HepG2 (cell line): ENCODE measurements around the gene MRNIP. TPM values are rescaled to one million over a fixed set of nuclear protein-coding genes. Genes with fewer than 3 reads are reported as not detected.

Source experiments
- ATAC-seq: fragments of 200-7000 bp; cut with Tn5 transposase; 3 replicates; pipeline ENCODE4 v1.9.1; 2020; ENCODE audit warnings: mild to moderate bottlenecking, moderate library complexity
- BruUV-seq: library from RNA; stranded (reverse); fragments of 400-500 nt; replicated peaks from 2 replicates; lab custom pipeline; 2021; lab: Mats Ljungman, UMichigan
- CTCF ChIA-PET: fragments of 300-600 bp; formaldehyde crosslinking; extraction: SDS; loops from one replicate; lab custom pipeline; 2021; ENCODE audit warnings: low total read pairs, inconsistent platforms, low intra/inter-chr PET ratio; lab: Yijun Ruan, JAX
- POLR2A ChIA-PET: fragments of 350-600 bp; sonication (Branson Sonifier 250); formaldehyde crosslinking; loops from one replicate; lab custom pipeline; 2020; ENCODE audit warnings: antibody characterized with exemption, inconsistent platforms; lab: Yijun Ruan, JAX
- DNase-seq: peaks from one replicate; pipeline ENCODE4 v3.0.0-alpha.2; 2015; ENCODE audit warnings: low spot score
- FAIRE-seq: peaks from 3 replicates; lab custom pipeline; 2011; peaks lifted over from hg19 to GRCh38; lab: Jason Lieb, UNC
- H2AFZ ChIP-seq: one replicate; pipeline ENCODE4 v1.6.1; 2011; ENCODE audit warnings: low read length, inconsistent platforms
- H3K27ac ChIP-seq: fragments of 300-600 bp; 3 replicates; pipeline ENCODE4 v1.8.0; 2011; ENCODE audit warnings: mixed run types, mild to moderate bottlenecking, mixed read lengths, low read length, inconsistent platforms; ENCODE audit not compliant: insufficient read depth; ENCODE audit errors: extremely low read length
- H3K27me3 ChIP-seq, 2 experiments: fragments of 200-600 bp in 1 of 2; 2 replicates in 1 of 2; 3 replicates in 1 of 2; pipeline versions ENCODE4 v1.6.0 to v1.8.0; 2011; ENCODE audit warnings: low read length in 2 of 2, mild to moderate bottlenecking in 2 of 2, moderate library complexity in 2 of 2, inconsistent platforms in 1 of 2; ENCODE audit not compliant: insufficient read depth in 2 of 2, control insufficient read depth in 1 of 2
- H3K36me3 ChIP-seq, 2 experiments: fragments of 200-600 bp in 1 of 2; replicated peaks in 1 of 2; 2 replicates in 1 of 2; 3 replicates in 1 of 2; pipeline versions ENCODE4 v1.5.1 to v1.8.0; 2011; ENCODE audit warnings: low read length in 2 of 2, inconsistent platforms in 1 of 2; ENCODE audit not compliant: insufficient read depth in 2 of 2, control insufficient read depth in 1 of 2
- H3K4me1 ChIP-seq: 2 replicates; pipeline ENCODE4 v1.5.1; 2012; ENCODE audit warnings: low read length, inconsistent platforms; ENCODE audit not compliant: insufficient read depth
- H3K4me2 ChIP-seq: 2 replicates; pipeline ENCODE4 v1.6.0; 2011; ENCODE audit warnings: low read depth, low read length, inconsistent platforms
- H3K4me3 ChIP-seq, 3 experiments: fragments of 200-600 bp in 1 of 3; sonication (generic), shearing (Covaris generic) in 1 of 3; replicated peaks in 1 of 3; 2 replicates each; pipeline ENCODE4 v1.5.1; 2011 to 2016; ENCODE audit warnings: low read length in 3 of 3, inconsistent platforms in 2 of 3, low read depth in 2 of 3, mild to moderate bottlenecking in 2 of 3, control low read depth in 1 of 3, mixed read lengths in 1 of 3; ENCODE audit not compliant: insufficient read depth in 1 of 3
- H3K79me2 ChIP-seq: one replicate; pipeline ENCODE4 v1.6.1; 2011; ENCODE audit warnings: low read length, inconsistent platforms; ENCODE audit not compliant: insufficient read depth
- H3K9ac ChIP-seq: 2 replicates; pipeline ENCODE4 v1.6.0; 2011; ENCODE audit warnings: mild to moderate bottlenecking, low read depth, low read length, inconsistent platforms; ENCODE audit not compliant: insufficient read depth
- H3K9me3 ChIP-seq: 2 replicates; pipeline ENCODE4 v1.5.1; 2012; ENCODE audit warnings: mild to moderate bottlenecking, low read length
- H4K20me1 ChIP-seq: 2 replicates; pipeline ENCODE4 v1.6.0; 2011; ENCODE audit warnings: inconsistent platforms, mild to moderate bottlenecking, low read length, moderate library complexity; ENCODE audit not compliant: insufficient read depth
- AGO2 ChIP-seq: fragments of 200-400 bp; formaldehyde crosslinking; optimal IDR thresholded peaks from 2 replicates; pipeline ENCODE3; 2017; ENCODE audit warnings: mild to moderate bottlenecking, low read depth, low read length, moderate library complexity
- ETV5 ChIP-seq: IDR thresholded peaks from 2 replicates; pipeline ENCODE4 v1.6.1; 2018; ENCODE audit warnings: missing biosample characterization, missing genetic modification reagents, inconsistent platforms, borderline replicate concordance
- PAWR ChIP-seq: sonication (generic); formaldehyde crosslinking; IDR thresholded peaks from 2 replicates; pipeline ENCODE4 v1.4.0; 2020; ENCODE audit warnings: missing genetic modification reagents, mild to moderate bottlenecking, borderline replicate concordance
- POLR2A ChIP-seq, 2 experiments: IDR thresholded peaks; 2 replicates each; pipeline ENCODE4 v1.6.1; 2011; ENCODE audit warnings: low read depth in 2 of 2, low read length in 2 of 2, mild to moderate bottlenecking in 1 of 2, moderate library complexity in 1 of 2; ENCODE audit not compliant: insufficient read depth in 1 of 2
- POLR2G ChIP-seq: fragments of 200-400 bp; formaldehyde crosslinking; IDR thresholded peaks from 2 replicates; pipeline ENCODE4 v1.6.1; 2018; ENCODE audit warnings: mild to moderate bottlenecking, low read depth, low read length, moderate library complexity
- RBFOX2 ChIP-seq: fragments of 200-400 bp; formaldehyde crosslinking; IDR thresholded peaks from 2 replicates; pipeline ENCODE4 v1.6.1; 2017; ENCODE audit warnings: low read depth, mild to moderate bottlenecking, low read length
- RBM39 ChIP-seq: fragments of 200-400 bp; formaldehyde crosslinking; IDR thresholded peaks from one replicate; pipeline ENCODE4 v1.6.1; 2018; ENCODE audit warnings: antibody characterized with exemption, mild to moderate bottlenecking, low read depth, low read length; ENCODE audit not compliant: poor library complexity, severe bottlenecking
- ZFP36 ChIP-seq: fragments of 150-350 bp; IDR thresholded peaks from 2 replicates; pipeline ENCODE4 v1.6.1; 2018; ENCODE audit warnings: borderline replicate concordance, low read length, low read depth; ENCODE audit not compliant: partially characterized antibody
- ZNF18 ChIP-seq: sonication (generic); formaldehyde crosslinking; IDR thresholded peaks from 2 replicates; pipeline ENCODE4 v1.8.0; 2022; ENCODE audit warnings: mild to moderate bottlenecking, missing genetic modification reagents; ENCODE audit not compliant: insufficient replicate concordance
- ZNF232 ChIP-seq: sonication (generic); formaldehyde crosslinking; IDR thresholded peaks from 2 replicates; pipeline ENCODE4 v1.4.0; 2020; ENCODE audit warnings: missing genetic modification reagents, borderline replicate concordance
- ZNF598 ChIP-seq: sonication (generic); formaldehyde crosslinking; IDR thresholded peaks from 2 replicates; pipeline ENCODE4 v1.5.1; 2020; ENCODE audit warnings: mild to moderate bottlenecking, missing genetic modification reagents, borderline replicate concordance
- WGBS: methylation state at CpG from one replicate; pipeline ENCODE4 v1.1.6; 2017; ENCODE audit warnings: low lambda C conversion rate; 5-methylcytosine and 5-hydroxymethylcytosine counted together
- in situ Hi-C: cut with HindIII; loops from 2 replicates; pipeline ENCODE4 v1.10.0; 2017; ENCODE audit warnings: low pct_unique_long_range_greater_than_20kb; ENCODE audit not compliant: extremely low pct_ligation_motif_present
- intact Hi-C: fragments of 100-400 bp; cut with micrococcal nuclease; formaldehyde crosslinking; loops from one replicate; pipeline ENCODE4 v1.10.0; 2022; ENCODE audit not compliant: unreplicated experiment
- polyA plus RNA-seq, 8 experiments: library from polyadenylated mRNA; depleted of rRNA in 3 of 8; stranded (reverse) in 7 of 8; unstranded in 1 of 8; fragments of >200 nt; fragmentation: Illumina TruSeq in 4 of 8; extraction: Trizol in 4 of 8; gene quantifications; 2 replicates each; pipeline versions ENCODE4 v1.2.1 to v1.2.3, GENCODE V29; 2011 to 2016; ENCODE audit warnings: low read depth in 4 of 8, missing spikeins in 1 of 8, mixed read lengths in 1 of 8; ENCODE audit not compliant: insufficient read depth in 1 of 8
- total RNA-seq, 5 experiments: library from RNA; depleted of rRNA; stranded (reverse); fragments of >200 nt; fragmentation: Illumina TruSeq; extraction: Trizol; gene quantifications; 2 replicates each; pipeline ENCODE4 v1.2.3, GENCODE V29; 2016; ENCODE audit warnings: low read depth in 1 of 5
- TF ChIP-seq, protein P1 (sequence below): sonication (generic); formaldehyde crosslinking; IDR thresholded peaks from 2 replicates; pipeline ENCODE4 v1.5.1; 2020; ENCODE audit warnings: mild to moderate bottlenecking, missing genetic modification reagents, borderline replicate concordance

MRNIP gene
- total and polyA plus RNA-seq, 2 of the 13 experiments (the other 11 are each of a cell fraction or from before 2014, with no cell fraction given), result 15.5 to 34.1 TPM

DNA sequence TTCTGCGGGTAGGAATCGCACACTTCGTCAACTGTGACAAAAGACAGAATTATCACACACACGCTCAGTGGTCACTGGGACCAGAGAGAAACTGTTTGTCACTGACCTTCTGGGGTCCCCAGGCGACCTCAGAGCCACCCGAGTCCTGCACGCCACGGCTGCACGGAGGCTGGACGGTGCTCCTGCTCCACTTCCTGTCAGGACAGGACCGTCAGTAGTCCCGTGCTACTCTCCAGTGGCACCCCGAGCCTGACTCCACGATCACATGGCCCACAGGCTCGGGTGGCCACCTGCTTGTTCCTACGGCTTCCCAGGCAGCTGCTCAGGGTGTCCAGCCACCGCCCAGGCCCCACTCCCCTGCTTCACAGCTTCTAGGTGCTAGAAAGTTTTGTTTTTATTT, 17.9 kb downstream of the MRNIP start:
- POLR2A ChIA-PET, result interaction anchor here (1.5 kb wide), 1 partner anchor 15 kb away, joined by 3 read pairs; no protein-coding TSS in a partner anchor

More for the DNA sequence above, 17.9 kb downstream of the MRNIP start:
- FAIRE-seq (no peak), ATAC-seq (peak; percentile 8), DNase-seq (no peak)
- H3K27me3 ChIP-seq, result no peaks in the 10 kb centered on the region
- intact Hi-C loops (no loop called here), in situ Hi-C loops (no loop called here)
- H2AFZ ChIP-seq, result no peak overlapping the region
- H3K4me2 ChIP-seq, result no peak overlapping the region
- H3K9me3 ChIP-seq, result no peaks in the 10 kb centered on the region; the same call in 1 of the 2 replicates
- H3K27ac ChIP-seq, result no peak overlapping the region
- CTCF ChIA-PET, result no interaction called here
- H3K36me3 ChIP-seq, result peaks cover 14 to 38% of the 10 kb centered on the region in 2 experiments; a peak in 3 of 5 replicates
- peaks cover 7% of the 10 kb centered on the region; the same call in 1 of the 2 replicates for H3K4me1 ChIP-seq
- WGBS, result 97% methylated on average over 13 of the region's 17 CpGs
- H3K9ac ChIP-seq, result no peak overlapping the region
- peaks cover 9% of the 10 kb centered on the region; the same call in 1 of the 2 replicates for H4K20me1 ChIP-seq
- no peak for TF ChIP-seq ZNF232 (CRISPR knock-in tag)
- TF ChIP-seq ZNF598 (CRISPR knock-in tag), result no peak
- TF ChIP-seq RBM39, result no peak
- TF ChIP-seq PAWR (CRISPR knock-in tag), result no peak
- TF ChIP-seq ZFP36, result no peak
- TF ChIP-seq ZNF18 (CRISPR knock-in tag), result no peak
- peak; percentile 55; the same call in 1 of the 2 replicates for TF ChIP-seq RBFOX2
- TF ChIP-seq, protein P1, sequence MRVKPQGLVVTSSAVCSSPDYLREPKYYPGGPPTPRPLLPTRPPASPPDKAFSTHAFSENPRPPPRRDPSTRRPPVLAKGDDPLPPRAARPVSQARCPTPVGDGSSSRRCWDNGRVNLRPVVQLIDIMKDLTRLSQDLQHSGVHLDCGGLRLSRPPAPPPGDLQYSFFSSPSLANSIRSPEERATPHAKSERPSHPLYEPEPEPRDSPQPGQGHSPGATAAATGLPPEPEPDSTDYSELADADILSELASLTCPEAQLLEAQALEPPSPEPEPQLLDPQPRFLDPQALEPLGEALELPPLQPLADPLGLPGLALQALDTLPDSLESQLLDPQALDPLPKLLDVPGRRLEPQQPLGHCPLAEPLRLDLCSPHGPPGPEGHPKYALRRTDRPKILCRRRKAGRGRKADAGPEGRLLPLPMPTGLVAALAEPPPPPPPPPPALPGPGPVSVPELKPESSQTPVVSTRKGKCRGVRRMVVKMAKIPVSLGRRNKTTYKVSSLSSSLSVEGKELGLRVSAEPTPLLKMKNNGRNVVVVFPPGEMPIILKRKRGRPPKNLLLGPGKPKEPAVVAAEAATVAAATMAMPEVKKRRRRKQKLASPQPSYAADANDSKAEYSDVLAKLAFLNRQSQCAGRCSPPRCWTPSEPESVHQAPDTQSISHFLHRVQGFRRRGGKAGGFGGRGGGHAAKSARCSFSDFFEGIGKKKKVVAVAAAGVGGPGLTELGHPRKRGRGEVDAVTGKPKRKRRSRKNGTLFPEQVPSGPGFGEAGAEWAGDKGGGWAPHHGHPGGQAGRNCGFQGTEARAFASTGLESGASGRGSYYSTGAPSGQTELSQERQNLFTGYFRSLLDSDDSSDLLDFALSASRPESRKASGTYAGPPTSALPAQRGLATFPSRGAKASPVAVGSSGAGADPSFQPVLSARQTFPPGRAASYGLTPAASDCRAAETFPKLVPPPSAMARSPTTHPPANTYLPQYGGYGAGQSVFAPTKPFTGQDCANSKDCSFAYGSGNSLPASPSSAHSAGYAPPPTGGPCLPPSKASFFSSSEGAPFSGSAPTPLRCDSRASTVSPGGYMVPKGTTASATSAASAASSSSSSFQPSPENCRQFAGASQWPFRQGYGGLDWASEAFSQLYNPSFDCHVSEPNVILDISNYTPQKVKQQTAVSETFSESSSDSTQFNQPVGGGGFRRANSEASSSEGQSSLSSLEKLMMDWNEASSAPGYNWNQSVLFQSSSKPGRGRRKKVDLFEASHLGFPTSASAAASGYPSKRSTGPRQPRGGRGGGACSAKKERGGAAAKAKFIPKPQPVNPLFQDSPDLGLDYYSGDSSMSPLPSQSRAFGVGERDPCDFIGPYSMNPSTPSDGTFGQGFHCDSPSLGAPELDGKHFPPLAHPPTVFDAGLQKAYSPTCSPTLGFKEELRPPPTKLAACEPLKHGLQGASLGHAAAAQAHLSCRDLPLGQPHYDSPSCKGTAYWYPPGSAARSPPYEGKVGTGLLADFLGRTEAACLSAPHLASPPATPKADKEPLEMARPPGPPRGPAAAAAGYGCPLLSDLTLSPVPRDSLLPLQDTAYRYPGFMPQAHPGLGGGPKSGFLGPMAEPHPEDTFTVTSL (CRISPR knock-in tag), result no peak
- peak; percentile 87 for TF ChIP-seq AGO2
- peak; percentile 20; the same call in 1 of the 2 replicates for TF ChIP-seq POLR2G
- no peak for TF ChIP-seq ETV5 (CRISPR knock-in tag)
- TF ChIP-seq POLR2A (IDR thresholded peaks at IDR 0.05; ENCODE audit: insufficient read depth in 1 of 2, low read depth in 2 of 2, low read length in 2 of 2), result peak in 1 of 2 experiments; percentile 28; a peak in 2 of 4 replicates
- TF ChIP-seq, all 625 proteins: peak for 4
- no peak overlapping the region for H3K4me3 ChIP-seq
- no peaks in the 10 kb centered on the region for H3K79me2 ChIP-seq
- no TSS peak for BruUV-seq
